RKO (cell line): Measurements from ENCODE around the gene SRGAP3.

ENCODE experiments used
- DNase-seq: peaks from one replicate; pipeline ENCODE4 v3.0.0-alpha.2; 2016; ENCODE audit warnings: low spot score

The SRGAP3 gene

GRCh38 chr3:9173445-9173844 lies 76.0 kb downstream of the SRGAP3 start:
- no peak for DNase-seq

GRCh38 chr3:9172851-9173321 lies 76.6 kb downstream of the SRGAP3 start:
- no peak for DNase-seq

GRCh38 chr3:9170851-9171160 lies 78.6 kb downstream of the SRGAP3 start:
- no peak for DNase-seq

GRCh38 chr3:9169956-9170850 lies 79.2 kb downstream of the SRGAP3 start:
- DNase-seq, result no peak

GRCh38 chr3:9169326-9169725 lies 80.1 kb downstream of the SRGAP3 start:
- DNase-seq, result no peak

- DNase-seq, result no peak
Measured at GRCh38 chr3:9168241-9168741, 81.2 kb downstream of the SRGAP3 start.

- DNase-seq, result no peak
Measured at GRCh38 chr3:9167222-9167621, 82.2 kb downstream of the SRGAP3 start.

GRCh38 chr3:9165421-9165820 lies 84.0 kb downstream of the SRGAP3 start:
- DNase-seq, result no peak

GRCh38 chr3:9163289-9163688 lies 86.2 kb downstream of the SRGAP3 start:
- DNase-seq, result no peak

GRCh38 chr3:9161811-9162210 lies 87.6 kb downstream of the SRGAP3 start:
- DNase-seq, result no peak

- no peak for DNase-seq
Measured at GRCh38 chr3:9161298-9161697, 88.1 kb downstream of the SRGAP3 start.

GRCh38 chr3:9158865-9159630 lies 90.4 kb downstream of the SRGAP3 start:
- no peak for DNase-seq

GRCh38 chr3:9157651-9158362 lies 91.6 kb downstream of the SRGAP3 start:
- DNase-seq, result peak; percentile 4

- no peak for DNase-seq
Measured at GRCh38 chr3:9156604-9157003, 92.8 kb downstream of the SRGAP3 start.

- no peak for DNase-seq
Measured at GRCh38 chr3:9155028-9155427, 94.4 kb downstream of the SRGAP3 start.

- no peak for DNase-seq
Measured at GRCh38 chr3:9153904-9154619, 95.4 kb downstream of the SRGAP3 start.

- peak; percentile 9 for DNase-seq
Measured at GRCh38 chr3:9151240-9151639, 98.2 kb downstream of the SRGAP3 start.

GRCh38 chr3:9149566-9149965 lies 99.9 kb downstream of the SRGAP3 start:
- DNase-seq, result no peak

GRCh38 chr3:9147896-9148266 lies 101.6 kb downstream of the SRGAP3 start:
- no peak for DNase-seq

GRCh38 chr3:9147215-9147895 lies 102.1 kb downstream of the SRGAP3 start:
- no peak for DNase-seq

GRCh38 chr3:9146367-9147071 lies 102.9 kb downstream of the SRGAP3 start:
- no peak for DNase-seq
